GM12878 (cell line): ENCODE data around the gene ANKRD44.

Experiments
- BCL11A ChIP-seq: IDR thresholded peaks from 2 replicates; pipeline ENCODE4 v1.6.1; 2011; ENCODE audit warnings: low read depth, low read length
- CTCF ChIP-seq, 3 experiments: IDR thresholded peaks in 2 of 3; conservative IDR thresholded peaks in 1 of 3; 2 replicates each; pipeline ENCODE4 v1.5.1; 2011; ENCODE audit warnings: low read depth in 3 of 3, low read length in 3 of 3, mild to moderate bottlenecking in 3 of 3, control low read depth in 2 of 3, moderate library complexity in 2 of 3, inconsistent platforms in 1 of 3, mixed read lengths in 1 of 3; ENCODE audit not compliant: control insufficient read depth in 2 of 3, insufficient read depth in 1 of 3; ENCODE audit errors: extremely low read depth in 1 of 3
- NR2C2 ChIP-seq: IDR thresholded peaks from 2 replicates; pipeline ENCODE4 v1.6.1; 2011; ENCODE audit warnings: borderline replicate concordance, low read depth; ENCODE audit not compliant: control insufficient read depth, insufficient read length
- POLR2A ChIP-seq: IDR thresholded peaks from 2 replicates; pipeline ENCODE4 v1.6.1; 2011; ENCODE audit warnings: low read depth, mild to moderate bottlenecking, low read length
- RFX5 ChIP-seq: IDR thresholded peaks from 2 replicates; pipeline ENCODE4 v1.6.1; 2011; ENCODE audit warnings: low read depth, low read length, improper control_type of control experiment
- SIN3A ChIP-seq: IDR thresholded peaks from 2 replicates; pipeline ENCODE4 v1.6.1; 2012; ENCODE audit warnings: low read depth, low read length, improper control_type of control experiment
- ZNF592 ChIP-seq: fragments of 450-650 bp; IDR thresholded peaks from 2 replicates; pipeline ENCODE4 v1.6.1; 2017; ENCODE audit warnings: mild to moderate bottlenecking, moderate library complexity

GRCh38 chr2:196944570-196944969, 366.0 kb downstream of the ANKRD44 start:
- no peak for TF ChIP-seq SIN3A
- no peak for TF ChIP-seq ZNF592
- TF ChIP-seq POLR2A = no peak
- no peak for TF ChIP-seq NR2C2
- no peak for TF ChIP-seq RFX5
- TF ChIP-seq CTCF (IDR thresholded peaks at IDR 0.05 in 2 of 3, conservative IDR thresholded peaks at IDR 0.05 in 1 of 3; ENCODE audit: control insufficient read depth in 2 of 3, extremely low read depth in 1 of 3, insufficient read depth in 1 of 3, low read depth in 3 of 3, low read length in 3 of 3) = no peak
- TF ChIP-seq BCL11A = no peak
